Activated CD8-positive, alpha-beta memory T cell treated with anti-CD3 and anti-CD28 coated beads, Interleukin-2, amount 50 U/mL, for 48 hours (primary cell): ENCODE results near the gene SRF.

Experiments
- DNase-seq: peaks from one replicate; pipeline ENCODE4 v3.0.0-alpha.2; 2020

Gene SRF

GRCh38 chr6:43147691-43148477, 23.2 kb upstream of the SRF start:
- no peak for DNase-seq

GRCh38 chr6:43149265-43149664, 21.8 kb upstream of the SRF start:
- DNase-seq, result no peak

GRCh38 chr6:43150051-43150751, 20.9 kb upstream of the SRF start:
- no peak for DNase-seq

- DNase-seq, result no peak
Observed at GRCh38 chr6:43159599-43159998, 11.5 kb upstream of the SRF start.

- DNase-seq, result no peak
Observed at GRCh38 chr6:43163899-43164298, 7.2 kb upstream of the SRF start.

GRCh38 chr6:43170417-43170930, 595 bp upstream of the SRF start:
- DNase-seq, result no peak

GRCh38 chr6:43171707-43172103, 636 bp downstream of the SRF start:
- DNase-seq, result peak; percentile 77

- DNase-seq, result peak; percentile 69
Observed at GRCh38 chr6:43172104-43173007, 1.3 kb downstream of the SRF start.

GRCh38 chr6:43173591-43174262, 2.7 kb downstream of the SRF start:
- DNase-seq, result no peak

- peak; percentile 93 for DNase-seq
Observed at GRCh38 chr6:43174263-43175112, 3.4 kb downstream of the SRF start.

- no peak for DNase-seq
Observed at GRCh38 chr6:43175676-43176422, 4.8 kb downstream of the SRF start.

- no peak for DNase-seq
Observed at GRCh38 chr6:43176423-43176786, 5.3 kb downstream of the SRF start.

GRCh38 chr6:43178150-43178549, 7.1 kb downstream of the SRF start:
- no peak for DNase-seq

- no peak for DNase-seq
Observed at GRCh38 chr6:43178951-43179830, 8.1 kb downstream of the SRF start.

- DNase-seq, result no peak
Observed at GRCh38 chr6:43180058-43180457, 9.0 kb downstream of the SRF start.

GRCh38 chr6:43180985-43181384, 9.9 kb downstream of the SRF start:
- no peak for DNase-seq

- no peak for DNase-seq
Observed at GRCh38 chr6:43181621-43181941, 10.5 kb downstream of the SRF start.

- DNase-seq, result peak; percentile 90
Observed at GRCh38 chr6:43181942-43182860, 11.1 kb downstream of the SRF start, which contains the start of gene CUL9. Gene CUL9, plus strand, starts transcription at chr6:43182196. Its CDS starts 2,115 bp downstream, at chr6:43184311.

GRCh38 chr6:43183441-43183840, 12.4 kb downstream of the SRF start:
- no peak for DNase-seq
